IPS-NIHi7 (cell line): ENCODE data around the gene CADM1.

Experiments
- DNase-seq: peaks from one replicate; pipeline ENCODE4 v3.0.0; 2012; ENCODE audit warnings: mixed read lengths; ENCODE audit errors: extremely low spot score

The CADM1 gene

GRCh38 chr11:115515647-115516395 lies 11.6 kb upstream of the CADM1 start:
- no peak for DNase-seq

- no peak for DNase-seq
Observed at GRCh38 chr11:115506954-115507675, 2.9 kb upstream of the CADM1 start.

- peak; percentile 35 for DNase-seq
Observed at GRCh38 chr11:115505175-115505574, 960 bp upstream of the CADM1 start.

GRCh38 chr11:115503886-115504275 lies 334 bp downstream of the CADM1 start:
- DNase-seq: no peak

- DNase-seq: peak; percentile 52
Observed at GRCh38 chr11:115503083-115503885, 931 bp downstream of the CADM1 start.

- DNase-seq: no peak
Observed at GRCh38 chr11:115502636-115503082, 1.6 kb downstream of the CADM1 start.

- DNase-seq: no peak
Observed at GRCh38 chr11:115501893-115502589, 2.2 kb downstream of the CADM1 start.

- no peak for DNase-seq
Observed at GRCh38 chr11:115501502-115501892, 2.7 kb downstream of the CADM1 start.

- DNase-seq: no peak
Observed at GRCh38 chr11:115500547-115501501, 3.4 kb downstream of the CADM1 start.

- DNase-seq: no peak
Observed at GRCh38 chr11:115499891-115500290, 4.3 kb downstream of the CADM1 start.

GRCh38 chr11:115499241-115499799 lies 4.9 kb downstream of the CADM1 start:
- no peak for DNase-seq

GRCh38 chr11:115498354-115498753 lies 5.9 kb downstream of the CADM1 start:
- no peak for DNase-seq

- DNase-seq: no peak
Observed at GRCh38 chr11:115497303-115497702, 6.9 kb downstream of the CADM1 start.

- no peak for DNase-seq
Observed at GRCh38 chr11:115496892-115497291, 7.3 kb downstream of the CADM1 start.

- DNase-seq: no peak
Observed at GRCh38 chr11:115493905-115494304, 10.3 kb downstream of the CADM1 start.

- no peak for DNase-seq
Observed at GRCh38 chr11:115493488-115493887, 10.7 kb downstream of the CADM1 start.

- DNase-seq: no peak
Observed at GRCh38 chr11:115489466-115489865, 14.7 kb downstream of the CADM1 start.

- no peak for DNase-seq
Observed at GRCh38 chr11:115488945-115489344, 15.3 kb downstream of the CADM1 start.

- no peak for DNase-seq
Observed at GRCh38 chr11:115481528-115481927, 22.7 kb downstream of the CADM1 start.

- DNase-seq: no peak
Observed at GRCh38 chr11:115480611-115481010, 23.6 kb downstream of the CADM1 start.
